Panc1 (cell line): Measurements from ENCODE around the gene LMF1. TPM values are rescaled to one million over a fixed set of nuclear protein-coding genes. Genes with fewer than 3 reads are reported as not detected.

Experiments used
- ATAC-seq: fragments of 200-7000 bp; cut with Tn5 transposase; 2 replicates; pipeline ENCODE4 v1.9.1; 2020; ENCODE audit warnings: mild to moderate bottlenecking, moderate library complexity
- BruUV-seq: library from RNA; stranded (reverse); fragments of 400-500 nt; replicated peaks from 2 replicates; lab custom pipeline; 2021; lab: Mats Ljungman, UMichigan
- CTCF ChIA-PET: fragments of 300-600 bp; sonication (Branson Sonifier 250); formaldehyde crosslinking; loops from one replicate; lab custom pipeline; 2022; ENCODE audit warnings: antibody characterized with exemption; lab: Charles Lee
- POLR2A ChIA-PET: fragments of 300-600 bp; sonication (Branson Sonifier 250); formaldehyde crosslinking; loops from one replicate; lab custom pipeline; 2022; ENCODE audit warnings: antibody characterized with exemption; lab: Charles Lee
- DNase-seq: peaks from one replicate; pipeline ENCODE4 v3.0.0-alpha.2; 2010; ENCODE audit warnings: low read depth, low spot score
- H3K27ac ChIP-seq: 2 replicates; pipeline ENCODE4 v1.5.1; 2011; ENCODE audit warnings: mild to moderate bottlenecking, low read length, inconsistent platforms
- H3K27me3 ChIP-seq: fragments of 200-500 bp; sonication (Bioruptor generic); 2 replicates; pipeline ENCODE4 v1.6.0; 2014; ENCODE audit warnings: low read length, inconsistent platforms; ENCODE audit not compliant: control insufficient read depth, insufficient read depth
- H3K36me3 ChIP-seq: fragments of 200-500 bp; sonication (Bioruptor generic); 2 replicates; pipeline ENCODE4 v1.5.1; 2014; ENCODE audit warnings: inconsistent platforms, mild to moderate bottlenecking, low read length, moderate library complexity; ENCODE audit not compliant: control insufficient read depth, insufficient read depth
- H3K4me1 ChIP-seq: 2 replicates; pipeline ENCODE4 v1.5.1; 2011; ENCODE audit warnings: inconsistent platforms, mild to moderate bottlenecking, low read length, moderate library complexity; ENCODE audit not compliant: control insufficient read depth, insufficient read depth
- H3K4me3 ChIP-seq, 2 experiments: 2 replicates each; pipeline ENCODE4 v1.5.1; 2011 to 2012; ENCODE audit warnings: low read depth in 2 of 2, low read length in 2 of 2, mild to moderate bottlenecking in 2 of 2, inconsistent platforms in 1 of 2, moderate library complexity in 1 of 2
- H3K9me3 ChIP-seq: fragments of 200-500 bp; sonication (Bioruptor generic); 2 replicates; pipeline ENCODE4 v1.5.1; 2014; ENCODE audit warnings: low read depth, mild to moderate bottlenecking, inconsistent platforms, low read length, moderate library complexity; ENCODE audit not compliant: control insufficient read depth, insufficient read depth
- CTCF ChIP-seq: fragments of 450-650 bp; IDR thresholded peaks from 2 replicates; pipeline ENCODE4 v1.5.1; 2017; ENCODE audit warnings: mild to moderate bottlenecking
- POLR2AphosphoS5 ChIP-seq: IDR thresholded peaks from 2 replicates; pipeline ENCODE4 v1.6.1; 2012; ENCODE audit warnings: mild to moderate bottlenecking, low read depth, low read length, moderate library complexity
- REST ChIP-seq, 2 experiments: IDR thresholded peaks; 2 replicates each; pipeline ENCODE4 v1.6.1; 2011 to 2012; ENCODE audit warnings: low read depth in 2 of 2, control low read depth in 1 of 2, low read length in 1 of 2, mild to moderate bottlenecking in 1 of 2, moderate library complexity in 1 of 2; ENCODE audit not compliant: insufficient read depth in 1 of 2
- SIN3A ChIP-seq: IDR thresholded peaks from 2 replicates; pipeline ENCODE4 v1.6.1; 2012; ENCODE audit warnings: low read depth, mild to moderate bottlenecking, low read length, moderate library complexity, borderline replicate concordance; ENCODE audit not compliant: insufficient read depth
- TCF7L2 ChIP-seq: IDR thresholded peaks from 2 replicates; pipeline ENCODE4 v1.6.1; 2011; ENCODE audit warnings: mild to moderate bottlenecking, low read depth, low read length, inconsistent platforms
- in situ Hi-C: cut with HindIII; loops from 2 replicates; pipeline ENCODE4 v1.10.0; 2016; ENCODE audit warnings: low sequenced_read_pairs, low pct_unique_long_range_greater_than_20kb
- intact Hi-C: fragments of 100-400 bp; cut with micrococcal nuclease; formaldehyde crosslinking; loops from one replicate; pipeline ENCODE4 v1.10.0; 2022; ENCODE audit not compliant: unreplicated experiment
- total RNA-seq: library from RNA; stranded (reverse); gene quantifications from one replicate; pipeline ENCODE4 v1.2.1, GENCODE V29; 2021; ENCODE audit not compliant: unreplicated experiment

The LMF1 gene
- total RNA-seq, 1 experiment from 2014 or later, result 24.3 TPM

GRCh38 chr16:868846-869822 is 101.7 kb downstream of the LMF1 start:
- Histone ChIP-seq H3K36me3 (no peaks in the 10 kb centered on the region), H3K27me3 (no peaks in the 10 kb centered on the region), H3K4me1 (no peaks in the 10 kb centered on the region), H3K9me3 (no peaks in the 10 kb centered on the region), H3K4me3 (no peak overlapping the region), H3K27ac (no peak overlapping the region)
- DNase-seq (no peak), ATAC-seq (no peak)
- in situ Hi-C loops (no loop called here), intact Hi-C loops (no loop called here)
- ChIA-PET POLR2A (no interaction called here), CTCF (no interaction called here)
- no TSS peak for BruUV-seq
- no peak for TF ChIP-seq SIN3A
- TF ChIP-seq REST (IDR thresholded peaks at IDR 0.05; ENCODE audit: insufficient read depth in 1 of 2, low read depth in 2 of 2, low read length in 1 of 2), result no peak
- TF ChIP-seq CTCF, result no peak
- TF ChIP-seq TCF7L2, result no peak
- no peak for TF ChIP-seq POLR2AphosphoS5

DNA sequence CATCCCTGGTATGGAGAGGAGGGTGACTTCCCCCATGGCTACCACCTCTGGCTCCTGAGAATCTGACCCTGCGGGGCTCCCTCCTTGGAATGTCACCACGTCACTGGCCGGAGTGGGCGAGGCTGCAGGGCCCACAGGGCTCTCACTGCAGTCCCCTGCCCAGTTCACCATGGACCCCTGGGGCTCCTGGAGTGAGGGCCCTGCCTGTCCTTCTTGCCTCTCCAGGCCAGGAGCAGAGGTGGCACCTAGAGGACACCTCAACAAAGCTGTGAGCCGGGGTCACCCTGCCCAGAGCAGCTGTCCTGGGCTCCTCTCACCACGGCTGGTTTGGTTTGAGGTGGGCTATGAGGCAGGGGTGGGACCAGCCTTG is 102.4 kb downstream of the LMF1 start:
- intact Hi-C loops (no loop called here), in situ Hi-C loops (no loop called here)
- ChIA-PET CTCF (no interaction called here), POLR2A (no interaction called here)
- no peak overlapping the region for H3K4me3 ChIP-seq
- no peak overlapping the region for H3K27ac ChIP-seq
- no TSS peak for BruUV-seq
- TF ChIP-seq REST (IDR thresholded peaks at IDR 0.05; ENCODE audit: insufficient read depth in 1 of 2, low read depth in 2 of 2, low read length in 1 of 2) (no peak), SIN3A (no peak), CTCF (no peak), POLR2AphosphoS5 (no peak), TCF7L2 (no peak)
- no peak for ATAC-seq
- H3K27me3 ChIP-seq, result no peaks in the 10 kb centered on the region
- no peaks in the 10 kb centered on the region for H3K36me3 ChIP-seq
- no peaks in the 10 kb centered on the region for H3K4me1 ChIP-seq
- DNase-seq, result no peak
- no peaks in the 10 kb centered on the region for H3K9me3 ChIP-seq
